GM21360 (cell line): Measurements from ENCODE around the gene AKAP14.
A peak's percentile ranks its signal among the peaks of the same experiment; 100 is the strongest.
"Not testable (repeated sequence)": the region's sequence is repeated elsewhere in the genome, so short reads cannot be mapped to it uniquely, and the experiment has no call there.

Source experiments
- ATAC-seq: cut with Tn5 transposase; IDR thresholded peaks from one replicate; pipeline ENCODE4 v1.9.1; 2021; ENCODE audit warnings: mild to moderate bottlenecking, moderate library complexity; ENCODE audit not compliant: unreplicated experiment

Gene AKAP14

GRCh38 chrX:119919835-119920585 lies 24.3 kb downstream of the AKAP14 start:
- no peak for ATAC-seq

GRCh38 chrX:119922391-119922790 lies 26.7 kb downstream of the AKAP14 start:
- ATAC-seq: not testable (repeated sequence)

GRCh38 chrX:119935215-119935874 lies 39.7 kb downstream of the AKAP14 start:
- ATAC-seq: no peak

- no peak for ATAC-seq
Measured at GRCh38 chrX:119941336-119941735, 45.6 kb downstream of the AKAP14 start.

GRCh38 chrX:119942173-119942819 lies 46.6 kb downstream of the AKAP14 start:
- no peak for ATAC-seq

- ATAC-seq: peak; percentile 9
Measured at GRCh38 chrX:119942831-119943184, 47.1 kb downstream of the AKAP14 start.

GRCh38 chrX:119943185-119943988 lies 47.7 kb downstream of the AKAP14 start, which contains the start of gene NKAP:
NKAP (minus strand) TSS chrX:119943751; CDS start chrX:119943605, 146 bp downstream.
- ATAC-seq: peak; percentile 77

- no peak for ATAC-seq
Measured at GRCh38 chrX:119945481-119945880, 49.8 kb downstream of the AKAP14 start.

- ATAC-seq: no peak
Measured at GRCh38 chrX:119948381-119948780, 52.7 kb downstream of the AKAP14 start.

- no peak for ATAC-seq
Measured at GRCh38 chrX:119954374-119954773, 58.7 kb downstream of the AKAP14 start.

GRCh38 chrX:119955807-119956570 lies 60.3 kb downstream of the AKAP14 start:
- ATAC-seq: not testable (repeated sequence)

- no peak for ATAC-seq
Measured at GRCh38 chrX:119960625-119961024, 64.9 kb downstream of the AKAP14 start.

GRCh38 chrX:119966837-119967236 lies 71.1 kb downstream of the AKAP14 start:
- ATAC-seq: not testable (repeated sequence)
